CD4-positive, alpha-beta T cell treated with Interleukin-15 for 1 hour (primary cell): ENCODE data around the gene PCYT1B.
"Not testable (repeated sequence)": the region's sequence is repeated elsewhere in the genome, so short reads cannot be mapped to it uniquely, and the experiment has no call there.

ENCODE experiments used
- DNase-seq: peaks from one replicate; pipeline ENCODE4 v3.0.0-alpha.2; 2020

PCYT1B gene

GRCh38 chrX:24647257-24648058, at the start of gene PCYT1B:
TSS of gene PCYT1B (minus strand) at chrX:24647347. CDS start at chrX:24647105, 242 bp downstream.
- DNase-seq = peak; percentile 48

GRCh38 chrX:24696294-24696693, 49.1 kb upstream of the PCYT1B start:
- DNase-seq = no peak

GRCh38 chrX:24694825-24695224, 47.7 kb upstream of the PCYT1B start:
- no peak for DNase-seq

GRCh38 chrX:24693453-24694202, 46.5 kb upstream of the PCYT1B start, which contains the start of gene POLA1:
TSS of gene POLA1 (plus strand) at chrX:24693918. CDS start at chrX:24693962, 44 bp downstream.
- peak; percentile 75 for DNase-seq

- no peak for DNase-seq
Observed at GRCh38 chrX:24692305-24692704, 45.2 kb upstream of the PCYT1B start.

GRCh38 chrX:24684048-24684447, 36.9 kb upstream of the PCYT1B start:
- no peak for DNase-seq

GRCh38 chrX:24682739-24683432, 35.7 kb upstream of the PCYT1B start:
- no peak for DNase-seq

- no peak for DNase-seq
Observed at GRCh38 chrX:24676403-24677024, 29.4 kb upstream of the PCYT1B start.

GRCh38 chrX:24673424-24673823, 26.3 kb upstream of the PCYT1B start:
- DNase-seq = no peak

- DNase-seq = no peak
Observed at GRCh38 chrX:24672701-24673190, 25.6 kb upstream of the PCYT1B start.

GRCh38 chrX:24668111-24668510, 21.0 kb upstream of the PCYT1B start:
- no peak for DNase-seq

- DNase-seq = no peak
Observed at GRCh38 chrX:24662352-24662751, 15.2 kb upstream of the PCYT1B start.

GRCh38 chrX:24661292-24661691, 14.1 kb upstream of the PCYT1B start:
- DNase-seq = no peak

- DNase-seq = no peak
Observed at GRCh38 chrX:24659646-24660045, 12.5 kb upstream of the PCYT1B start.

GRCh38 chrX:24659106-24659505, 12.0 kb upstream of the PCYT1B start:
- no peak for DNase-seq

- no peak for DNase-seq
Observed at GRCh38 chrX:24658421-24658820, 11.3 kb upstream of the PCYT1B start.

GRCh38 chrX:24657671-24658386, 10.7 kb upstream of the PCYT1B start:
- DNase-seq = no peak

- not testable (repeated sequence) for DNase-seq
Observed at GRCh38 chrX:24655679-24656078, 8.5 kb upstream of the PCYT1B start.

- no peak for DNase-seq
Observed at GRCh38 chrX:24651783-24652182, 4.6 kb upstream of the PCYT1B start.

- no peak for DNase-seq
Observed at GRCh38 chrX:24648495-24648894, 1.3 kb upstream of the PCYT1B start.

GRCh38 chrX:24646745-24647182, 383 bp downstream of the PCYT1B start:
- DNase-seq = no peak

- no peak for DNase-seq
Observed at GRCh38 chrX:24646006-24646405, 1.1 kb downstream of the PCYT1B start.
